ENCODE data around the gene MFSD12.

MFSD12 gene

GRCh38 chr19:3526507-3527237 lies 30.7 kb downstream of the MFSD12 start:
- in situ Hi-C loops (cut with MboI; ENCODE audit: low sequenced_read_pairs): no loop called here

DNA sequence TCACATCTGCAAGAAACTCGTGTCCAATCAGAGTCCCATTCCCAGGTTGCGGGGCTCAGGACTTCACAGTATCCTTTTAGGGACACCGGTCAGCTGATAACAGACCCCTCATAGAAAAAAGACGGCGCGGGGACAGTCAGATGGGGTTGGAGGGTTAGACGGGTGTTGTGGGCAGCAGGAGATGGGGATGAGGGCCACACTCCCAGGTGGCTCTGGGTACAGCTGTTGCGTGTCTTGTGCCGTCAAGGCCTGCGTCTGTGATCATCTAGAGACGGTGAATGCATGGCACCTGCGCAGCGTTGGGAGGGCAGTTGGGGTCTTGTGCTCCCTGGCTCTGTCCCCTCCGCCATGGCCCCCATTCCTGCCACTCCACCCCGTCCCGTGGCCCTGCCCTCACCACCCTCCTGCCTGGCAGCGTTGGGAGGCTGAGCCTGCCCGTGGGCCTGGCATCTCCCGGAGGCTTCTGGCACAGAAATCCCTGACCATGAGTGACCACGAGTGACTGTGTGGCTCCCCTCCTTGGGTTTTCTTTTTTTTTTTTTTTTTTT lies 32.4 kb downstream of the MFSD12 start:
- in situ Hi-C loops (cut with MboI; ENCODE audit: low sequenced_read_pairs): no loop called here

DNA sequence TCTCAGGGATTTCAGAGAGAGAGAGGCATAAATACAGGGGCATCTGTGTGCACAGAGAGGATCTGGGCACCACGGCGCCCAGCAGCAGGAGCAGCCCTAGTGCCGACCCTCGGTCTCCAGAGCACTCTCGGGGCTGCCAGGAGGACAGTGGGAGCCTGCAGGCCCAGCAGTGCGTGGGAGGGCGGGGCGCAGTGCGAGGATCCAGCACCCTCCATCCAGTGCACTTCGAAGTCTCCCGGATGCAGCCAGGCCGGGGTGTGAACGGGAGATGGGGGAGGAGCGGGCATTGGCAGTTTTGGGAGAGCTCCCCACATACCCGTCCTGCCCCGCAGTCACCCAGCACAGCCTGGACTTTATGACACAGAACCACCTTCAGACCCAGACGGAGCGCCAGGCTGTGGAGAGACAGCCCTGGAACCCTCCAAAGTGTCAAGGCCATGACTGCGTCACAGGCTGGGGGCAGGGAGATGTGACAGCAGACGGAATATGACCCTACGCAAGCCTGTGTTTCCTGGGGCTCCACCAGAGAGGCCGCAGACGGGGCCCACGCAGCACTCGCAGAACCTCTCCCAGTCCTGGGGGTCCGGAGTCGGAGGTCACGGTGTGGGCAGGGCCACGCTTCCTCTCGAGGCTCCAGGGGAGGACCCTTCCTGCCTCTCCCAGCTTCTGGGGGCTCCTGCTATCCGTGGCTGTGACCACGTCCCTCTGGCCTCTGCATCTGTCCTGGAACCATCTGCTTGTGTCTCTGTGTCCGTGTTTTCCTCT lies 33.1 kb downstream of the MFSD12 start:
- in situ Hi-C loops (cut with MboI; ENCODE audit: low sequenced_read_pairs): no loop called here

DNA sequence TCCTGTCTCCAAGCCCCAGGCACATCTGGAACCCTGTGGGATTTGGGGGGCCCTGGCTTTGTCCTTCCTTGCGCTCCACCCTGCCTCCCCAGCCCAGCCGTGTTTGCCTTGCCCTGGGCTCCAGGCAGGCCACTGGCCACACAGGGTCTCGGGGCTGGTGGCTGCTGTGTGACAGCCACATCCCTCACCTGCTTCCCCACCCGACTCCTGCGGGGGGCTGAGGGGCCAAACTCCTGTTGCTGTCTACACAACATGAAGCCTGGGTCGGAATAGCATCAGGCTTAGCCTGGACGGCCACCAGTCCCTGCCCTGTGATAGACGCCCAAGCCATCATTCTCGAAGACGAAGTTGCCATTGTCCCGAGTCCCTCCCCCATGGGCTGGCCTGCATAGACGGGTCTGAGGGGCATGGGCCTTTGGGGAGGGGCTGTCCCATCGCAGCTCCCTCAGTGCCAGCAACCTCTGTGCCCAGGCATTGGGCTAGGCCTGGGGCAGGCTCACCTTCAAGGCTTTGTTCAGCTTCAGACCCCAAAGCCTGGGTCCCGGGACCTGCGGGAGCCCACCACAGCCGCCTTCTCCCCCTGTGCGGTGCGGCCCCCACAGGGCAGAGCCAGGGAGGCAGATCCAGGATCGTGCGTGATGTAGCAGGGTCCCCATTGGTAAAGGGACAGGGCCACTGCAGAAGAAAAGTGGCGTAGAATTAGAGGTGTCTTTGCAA lies 33.9 kb downstream of the MFSD12 start:
- in situ Hi-C loops (cut with MboI; ENCODE audit: low sequenced_read_pairs): no loop called here

GRCh38 chr19:3522421-3523360 lies 34.7 kb downstream of the MFSD12 start:
- in situ Hi-C loops (cut with MboI; ENCODE audit: low sequenced_read_pairs): no loop called here

- in situ Hi-C loops (cut with MboI; ENCODE audit: low sequenced_read_pairs): no loop called here
These were observed 36.3 kb downstream of the MFSD12 start for GRCh38 chr19:3521104-3521445.

GRCh38 chr19:3520166-3521103 lies 37.0 kb downstream of the MFSD12 start:
- in situ Hi-C loops (cut with MboI; ENCODE audit: low sequenced_read_pairs): no loop called here

- in situ Hi-C loops (cut with MboI; ENCODE audit: low sequenced_read_pairs): no loop called here
These were observed 38.3 kb downstream of the MFSD12 start for GRCh38 chr19:3519126-3519525.

- in situ Hi-C loops (cut with MboI; ENCODE audit: low sequenced_read_pairs): no loop called here
These were observed 38.7 kb downstream of the MFSD12 start for GRCh38 chr19:3518659-3519058.

GRCh38 chr19:3518255-3518654 lies 39.1 kb downstream of the MFSD12 start:
- in situ Hi-C loops (cut with MboI; ENCODE audit: low sequenced_read_pairs): no loop called here

GRCh38 chr19:3517638-3518037 lies 39.7 kb downstream of the MFSD12 start:
- in situ Hi-C loops (cut with MboI; ENCODE audit: low sequenced_read_pairs): no loop called here

DNA sequence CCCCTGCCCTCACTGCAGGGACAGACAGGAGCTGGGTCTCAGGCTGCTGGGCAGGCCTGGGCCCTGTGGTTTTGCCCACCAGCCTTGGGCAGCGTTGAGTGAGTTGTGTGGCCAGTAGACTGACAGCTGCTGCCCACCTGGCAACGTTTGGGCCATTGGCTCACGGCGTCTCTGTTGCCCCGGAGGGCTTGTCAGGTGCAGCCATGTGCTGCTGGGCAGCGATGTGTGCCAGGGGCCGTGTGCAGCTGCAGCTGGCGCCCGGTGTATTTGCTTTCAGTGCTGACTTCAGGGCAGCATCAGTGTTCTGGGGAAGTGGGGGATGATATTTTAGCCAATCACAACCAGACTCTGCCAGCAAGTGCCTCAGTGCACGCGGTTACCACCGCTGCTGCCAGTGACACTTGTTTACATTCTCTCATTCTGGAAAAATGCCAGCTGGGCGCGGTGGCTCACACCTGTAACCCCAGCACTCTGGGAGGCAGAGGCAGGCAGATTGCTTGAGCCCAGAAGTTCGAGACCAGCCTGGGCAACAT lies 40.6 kb downstream of the MFSD12 start:
- in situ Hi-C loops (cut with MboI; ENCODE audit: low sequenced_read_pairs): no loop called here

- in situ Hi-C loops (cut with MboI; ENCODE audit: low sequenced_read_pairs): no loop called here
These were observed 41.4 kb downstream of the MFSD12 start for GRCh38 chr19:3515891-3516422.

- in situ Hi-C loops (cut with MboI; ENCODE audit: low sequenced_read_pairs): no loop called here
These were observed 42.5 kb downstream of the MFSD12 start for GRCh38 chr19:3514930-3515329.

DNA sequence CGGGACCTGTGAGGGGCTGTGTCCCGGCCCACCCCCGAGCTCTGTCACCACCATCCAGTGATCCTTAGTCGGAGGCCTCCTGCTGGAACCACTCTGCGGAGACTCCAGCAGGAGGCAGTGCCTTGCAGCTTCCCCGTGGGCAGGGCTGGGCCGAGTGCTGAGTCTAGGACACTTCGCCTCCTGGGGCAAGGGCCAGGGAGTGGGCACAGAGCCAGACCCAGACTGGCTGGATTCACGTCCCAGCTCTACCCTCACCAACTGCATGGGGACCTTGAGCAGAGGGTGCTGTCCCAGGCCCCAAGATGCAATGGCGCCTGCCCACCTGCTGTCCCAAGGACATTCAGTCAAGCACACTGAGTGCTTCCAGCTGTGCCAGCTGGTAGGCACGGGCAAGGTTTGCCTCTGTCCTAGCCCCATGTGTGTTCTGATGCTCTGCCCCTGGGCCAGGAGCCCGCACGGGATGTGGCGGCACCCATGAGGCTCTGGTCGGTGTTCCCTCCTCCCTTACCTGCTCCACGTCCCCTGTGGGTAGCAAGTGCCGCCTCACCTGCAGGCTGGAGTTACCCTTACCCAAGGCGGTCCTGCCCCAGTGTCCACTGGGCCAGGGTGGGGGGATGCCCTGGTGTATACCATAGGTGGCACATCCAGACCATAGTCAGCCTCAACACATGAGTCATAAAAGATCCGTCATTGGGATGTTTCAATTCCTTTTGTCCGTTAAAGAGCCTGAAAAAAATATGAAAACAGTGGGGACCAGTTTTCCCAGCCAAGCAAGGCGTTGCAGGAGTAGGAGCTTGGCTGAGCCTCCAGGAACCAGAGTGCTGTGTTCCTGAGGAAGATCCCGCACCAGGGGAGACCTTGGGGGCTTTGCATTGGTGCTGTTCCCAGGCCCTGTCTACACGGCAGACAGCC lies 43.9 kb downstream of the MFSD12 start:
- in situ Hi-C loops (cut with MboI; ENCODE audit: low sequenced_read_pairs): no loop called here

DNA sequence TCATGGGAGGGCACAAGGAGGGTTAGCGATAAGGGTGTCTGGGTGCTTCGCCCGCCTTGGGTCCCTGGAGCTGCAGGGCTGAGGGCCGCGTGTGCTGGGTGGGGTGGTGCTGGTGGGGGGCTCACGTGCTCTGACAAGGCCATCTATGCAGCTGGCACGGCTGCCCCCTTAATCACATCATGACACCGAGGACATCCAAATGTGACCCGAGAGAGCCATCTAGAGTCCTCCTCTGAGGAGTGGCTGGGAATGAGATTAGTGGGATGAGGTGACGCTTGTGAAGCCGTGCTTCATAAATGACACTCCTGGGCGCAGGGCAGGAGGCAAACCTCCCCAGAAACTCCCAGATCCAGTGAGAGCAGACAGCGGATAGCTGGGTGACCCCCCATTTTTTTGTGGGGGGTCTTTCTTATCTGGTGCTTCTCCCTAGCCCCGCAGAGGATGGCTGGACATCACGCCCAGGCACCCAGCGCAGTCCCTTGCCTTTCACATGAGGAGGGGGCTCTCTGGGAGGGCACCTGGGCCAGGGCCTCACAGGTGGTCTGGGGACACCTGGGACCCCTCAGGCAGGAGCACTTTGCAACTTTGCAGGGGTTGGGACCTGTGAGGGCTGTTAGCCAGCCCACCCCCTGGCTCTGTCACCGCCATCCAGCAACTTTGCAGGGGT lies 44.7 kb downstream of the MFSD12 start:
- in situ Hi-C loops (cut with MboI; ENCODE audit: low sequenced_read_pairs): no loop called here

DNA sequence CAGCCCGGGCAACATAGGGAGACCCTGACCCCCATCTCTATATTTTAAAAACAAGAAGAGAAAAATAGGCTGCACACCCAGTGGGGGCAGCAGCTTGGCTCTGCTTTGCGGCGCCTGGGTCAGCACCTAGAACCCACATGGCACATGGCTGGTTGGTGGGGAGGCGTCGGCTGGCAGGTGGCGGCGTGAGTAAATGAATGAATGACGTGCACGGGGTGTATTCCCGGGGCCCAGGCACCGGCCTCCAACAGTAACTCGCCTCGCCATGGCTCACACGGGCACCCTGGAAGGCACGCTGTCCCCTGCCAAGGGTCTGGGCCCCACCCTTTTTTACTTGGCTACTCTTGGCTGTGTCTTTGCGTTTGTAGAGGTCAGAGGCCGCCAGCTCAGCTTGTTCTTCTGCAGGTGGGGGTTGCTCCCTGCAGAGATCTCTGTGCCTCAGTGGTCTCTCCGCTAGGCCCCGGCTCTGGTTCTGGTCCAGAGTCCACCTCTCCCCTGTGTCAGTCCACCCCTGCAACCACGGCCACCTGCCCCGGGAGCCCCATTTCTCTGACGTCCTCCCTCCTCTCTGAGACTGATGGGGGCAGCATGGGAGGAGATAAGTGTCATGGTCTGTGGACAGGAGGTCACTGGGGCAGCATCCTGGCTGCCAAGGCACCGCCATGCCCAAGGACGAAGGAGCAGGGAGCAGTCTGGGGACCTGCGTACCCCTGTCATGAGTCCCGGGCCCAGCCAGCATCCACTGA lies 45.7 kb downstream of the MFSD12 start:
- in situ Hi-C loops (cut with MboI; ENCODE audit: low sequenced_read_pairs): no loop called here
